Stimulated activated CD4-positive, alpha-beta T cell treated with anti-CD3 and anti-CD28 coated beads, Interleukin-15, amount 100 ng/mL, for 48 hours (primary cell): ENCODE data around the gene TRAF5.
"Not testable (repeated sequence)": the region's sequence is repeated elsewhere in the genome, so short reads cannot be mapped to it uniquely, and the experiment has no call there.

Source experiments
- DNase-seq, 2 donors: peaks; one replicate each; pipeline ENCODE4 v3.0.0-alpha.2; 2020; ENCODE audit warnings: low read depth in 2 of 2

Gene TRAF5

GRCh38 chr1:211326528-211327345, at the start of gene TRAF5:
TRAF5 (plus strand) TSS chr1:211326833; CDS start chr1:211353240, 26,407 bp downstream.
- peak in 1 of 2 donors; percentile 26 for DNase-seq

GRCh38 chr1:211279340-211279739, 47.3 kb upstream of the TRAF5 start:
- DNase-seq = no peak

- DNase-seq = no peak
Measured at GRCh38 chr1:211280910-211281309, 45.7 kb upstream of the TRAF5 start.

GRCh38 chr1:211281320-211282022, 45.2 kb upstream of the TRAF5 start:
- DNase-seq = no peak

- DNase-seq = no peak
Measured at GRCh38 chr1:211282023-211282373, 44.6 kb upstream of the TRAF5 start.

- DNase-seq = no peak
Measured at GRCh38 chr1:211285196-211285595, 41.4 kb upstream of the TRAF5 start.

- DNase-seq = no peak
Measured at GRCh38 chr1:211287218-211287617, 39.4 kb upstream of the TRAF5 start.

GRCh38 chr1:211292411-211292810, 34.2 kb upstream of the TRAF5 start:
- DNase-seq = no peak

GRCh38 chr1:211296396-211296795, 30.2 kb upstream of the TRAF5 start:
- no peak for DNase-seq

- peak in 1 of 2 donors; percentile 33 for DNase-seq
Measured at GRCh38 chr1:211305044-211305443, 21.6 kb upstream of the TRAF5 start.

GRCh38 chr1:211309617-211310016, 17.0 kb upstream of the TRAF5 start:
- DNase-seq = no peak

GRCh38 chr1:211313392-211313791, 13.2 kb upstream of the TRAF5 start:
- DNase-seq = no peak

GRCh38 chr1:211318576-211319280, 7.9 kb upstream of the TRAF5 start:
- no peak for DNase-seq

- DNase-seq = no peak
Measured at GRCh38 chr1:211319892-211320291, 6.7 kb upstream of the TRAF5 start.

GRCh38 chr1:211320980-211321379, 5.7 kb upstream of the TRAF5 start:
- no peak for DNase-seq

- DNase-seq = not testable (repeated sequence)
Measured at GRCh38 chr1:211321646-211322045, 5.0 kb upstream of the TRAF5 start.

- peak; percentile 59 to 60 for DNase-seq
Measured at GRCh38 chr1:211323156-211324063, 3.2 kb upstream of the TRAF5 start.

- no peak for DNase-seq
Measured at GRCh38 chr1:211324992-211325775, 1.4 kb upstream of the TRAF5 start.

GRCh38 chr1:211326140-211326527, 499 bp upstream of the TRAF5 start:
- DNase-seq = no peak

GRCh38 chr1:211327346-211327921, 801 bp downstream of the TRAF5 start:
- DNase-seq = no peak
